HG03521 (cell line): Measurements from ENCODE around the gene HSF2BP.
"Not testable (repeated sequence)": the region's sequence is repeated elsewhere in the genome, so short reads cannot be mapped to it uniquely, and the experiment has no call there.

Experiments
- ATAC-seq: cut with Tn5 transposase; IDR thresholded peaks from one replicate; pipeline ENCODE4 v1.9.1; 2021; ENCODE audit warnings: mild to moderate bottlenecking, moderate library complexity; ENCODE audit not compliant: unreplicated experiment

HSF2BP gene

GRCh38 chr21:43479197-43479596, 180.1 kb downstream of the HSF2BP start:
- not testable (repeated sequence) for ATAC-seq
